GM12865 (cell line): Measurements from ENCODE around the gene NRAP.

ENCODE experiments used
- DNase-seq: peaks from one replicate; pipeline ENCODE4 v3.0.0; 2010; ENCODE audit warnings: low read depth
- H3K4me3 ChIP-seq: 2 replicates; pipeline ENCODE4 v1.5.1; 2011; ENCODE audit warnings: mild to moderate bottlenecking, low read depth, low read length, control low read depth
- CTCF ChIP-seq: IDR thresholded peaks from 2 replicates; pipeline ENCODE4 v1.5.1; 2011; ENCODE audit warnings: low read length, control low read depth, low read depth, inconsistent platforms; ENCODE audit not compliant: insufficient read depth; ENCODE audit errors: missing control alignments

NRAP gene

DNA sequence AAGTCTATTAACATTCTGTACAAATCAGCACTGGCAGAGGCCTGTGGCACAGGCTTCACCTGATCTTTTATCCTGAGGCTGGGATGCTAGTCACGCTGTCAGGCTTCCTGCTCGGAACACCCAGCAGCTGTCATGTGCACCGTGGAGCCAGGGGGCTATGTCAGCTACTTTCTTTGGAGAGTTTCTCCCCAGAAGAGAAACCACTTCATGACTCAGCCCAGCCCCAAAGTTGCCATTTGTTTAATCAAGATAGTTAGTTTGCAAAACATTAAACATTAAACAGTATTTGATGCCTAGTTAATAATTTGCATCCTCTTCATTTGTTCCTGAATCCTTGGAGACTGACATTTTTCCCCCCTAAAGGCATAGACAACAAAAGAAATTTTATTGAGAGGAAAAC lies 111.1 kb downstream of the NRAP start, which contains the start of gene HABP2:
HABP2 (plus strand) TSS at position 353 of the 400 bp plus-strand sequence. CDS start 69 bp downstream, outside the sequence.
- TF ChIP-seq CTCF: no peak
- no peak within 1 kb of the TSS for H3K4me3 ChIP-seq
- no peak for DNase-seq

GRCh38 chr10:113552014-113552413 lies 111.8 kb downstream of the NRAP start:
- H3K4me3 ChIP-seq: no peak overlapping the region
- no peak for DNase-seq
- TF ChIP-seq CTCF: no peak

GRCh38 chr10:113550365-113550764 lies 113.5 kb downstream of the NRAP start:
- no peak overlapping the region for H3K4me3 ChIP-seq
- TF ChIP-seq CTCF: no peak
- peak; percentile 24 for DNase-seq

DNA sequence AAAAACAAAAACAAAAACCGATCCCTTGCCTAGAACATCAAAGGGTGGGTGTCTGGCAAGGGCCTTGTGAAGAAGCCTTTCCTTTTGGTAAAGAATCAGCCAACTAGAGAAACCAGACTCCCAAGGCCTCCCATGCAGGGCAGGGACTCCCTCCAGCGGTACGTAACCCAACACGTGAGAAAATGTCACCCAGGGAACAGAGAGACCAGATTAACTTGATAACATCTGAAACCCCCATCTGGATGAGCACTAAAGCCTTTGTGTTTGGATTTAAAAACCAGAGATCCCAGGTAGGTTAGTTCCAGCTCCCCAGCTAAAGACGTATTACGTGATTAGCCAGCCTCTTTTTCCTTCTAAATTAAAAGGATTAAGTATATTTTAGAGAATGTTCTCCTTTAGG lies 114.0 kb downstream of the NRAP start:
- DNase-seq: no peak
- no peak for TF ChIP-seq CTCF
- no peak overlapping the region for H3K4me3 ChIP-seq

DNA sequence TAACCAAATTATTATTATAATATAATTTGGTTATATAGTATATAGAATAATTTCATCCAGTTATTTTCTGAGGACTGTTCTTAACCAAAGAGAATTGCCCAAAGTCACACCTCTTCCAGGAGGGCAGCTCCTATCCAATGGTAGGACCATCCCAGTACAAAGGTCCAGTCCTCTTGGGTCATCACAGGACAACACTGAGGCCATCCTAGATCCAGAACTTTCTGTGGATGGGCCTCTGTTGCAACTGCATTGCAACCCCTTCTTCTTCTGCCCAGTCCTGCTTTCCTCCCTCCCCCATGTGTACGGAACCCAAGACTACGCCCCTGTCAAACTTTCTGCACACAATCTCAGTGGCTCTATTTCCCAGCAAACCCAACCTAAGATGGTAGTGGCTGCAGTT lies 116.4 kb downstream of the NRAP start:
- no peak for DNase-seq
- H3K4me3 ChIP-seq: no peak overlapping the region
- no peak for TF ChIP-seq CTCF

DNA sequence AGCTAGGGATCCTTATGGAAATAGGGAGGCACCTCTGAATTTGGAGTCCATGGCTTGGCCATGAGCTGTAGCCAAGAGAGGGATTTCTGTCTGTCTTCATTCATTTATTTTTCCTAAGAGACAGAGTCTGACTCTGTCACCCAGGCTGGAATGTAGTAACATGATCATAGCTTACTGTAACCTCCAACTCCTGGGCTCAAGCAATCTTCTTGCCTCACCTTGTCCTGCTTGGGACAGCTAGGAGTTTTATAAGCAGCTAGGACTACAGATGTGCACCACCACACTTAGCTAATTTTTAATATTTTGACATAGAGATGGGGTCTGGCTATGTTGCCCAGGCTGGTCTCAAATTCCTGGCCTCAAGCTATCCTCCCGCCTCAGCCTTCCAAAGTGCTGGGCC lies 119.4 kb downstream of the NRAP start:
- H3K4me3 ChIP-seq: no peak overlapping the region
- no peak for DNase-seq
- no peak for TF ChIP-seq CTCF

- no peak for TF ChIP-seq CTCF
- DNase-seq: no peak
- H3K4me3 ChIP-seq: no peak overlapping the region
These were observed 120.5 kb downstream of the NRAP start for GRCh38 chr10:113543107-113543955.
